GM18907 (cell line): ENCODE measurements around the gene CDCP1.
"Not testable (repeated sequence)": the region's sequence is repeated elsewhere in the genome, so short reads cannot be mapped to it uniquely, and the experiment has no call there.

Experiments
- ATAC-seq: cut with Tn5 transposase; IDR thresholded peaks from one replicate; pipeline ENCODE4 v1.9.1; 2021; ENCODE audit warnings: mild to moderate bottlenecking, moderate library complexity; ENCODE audit not compliant: unreplicated experiment

CDCP1 gene

GRCh38 chr3:45171283-45171682 lies 25.1 kb upstream of the CDCP1 start:
- ATAC-seq: no peak

- ATAC-seq: no peak
Observed at GRCh38 chr3:45170096-45170495, 23.9 kb upstream of the CDCP1 start.

- ATAC-seq: no peak
Observed at GRCh38 chr3:45169125-45169904, 23.1 kb upstream of the CDCP1 start.

- ATAC-seq: no peak
Observed at GRCh38 chr3:45168451-45168850, 22.3 kb upstream of the CDCP1 start.

GRCh38 chr3:45167011-45167911 lies 21.1 kb upstream of the CDCP1 start:
- peak; percentile 94 for ATAC-seq

GRCh38 chr3:45166321-45166879 lies 20.2 kb upstream of the CDCP1 start:
- no peak for ATAC-seq

- no peak for ATAC-seq
Observed at GRCh38 chr3:45165497-45166283, 19.5 kb upstream of the CDCP1 start.

GRCh38 chr3:45164056-45164455 lies 17.9 kb upstream of the CDCP1 start:
- ATAC-seq: no peak

GRCh38 chr3:45163481-45163880 lies 17.3 kb upstream of the CDCP1 start:
- no peak for ATAC-seq

GRCh38 chr3:45154641-45155147 lies 8.5 kb upstream of the CDCP1 start:
- ATAC-seq: no peak

- ATAC-seq: no peak
Observed at GRCh38 chr3:45153658-45154437, 7.7 kb upstream of the CDCP1 start.

GRCh38 chr3:45152307-45152706 lies 6.1 kb upstream of the CDCP1 start:
- ATAC-seq: no peak

GRCh38 chr3:45151100-45151499 lies 4.9 kb upstream of the CDCP1 start:
- no peak for ATAC-seq

- ATAC-seq: no peak
Observed at GRCh38 chr3:45148921-45149320, 2.7 kb upstream of the CDCP1 start.

GRCh38 chr3:45145223-45145622 lies 955 bp downstream of the CDCP1 start:
- no peak for ATAC-seq

- ATAC-seq: peak; percentile 65
Observed at GRCh38 chr3:45143673-45144671, 2.2 kb downstream of the CDCP1 start.

GRCh38 chr3:45140770-45141155 lies 5.4 kb downstream of the CDCP1 start:
- ATAC-seq: not testable (repeated sequence)

GRCh38 chr3:45140141-45140769 lies 5.9 kb downstream of the CDCP1 start:
- ATAC-seq: no peak
